GM19238 (cell line): ENCODE data around the gene RBPJL.
"Not testable (repeated sequence)": the region's sequence is repeated elsewhere in the genome, so short reads cannot be mapped to it uniquely, and the experiment has no call there.

Experiments used
- DNase-seq: peaks from one replicate; pipeline ENCODE4 v3.0.0; 2011; ENCODE audit warnings: low spot score; ENCODE audit not compliant: insufficient read length

RBPJL gene

GRCh38 chr20:45341939-45342854 is 35.6 kb downstream of the RBPJL start:
- DNase-seq, result no peak

- no peak for DNase-seq
Measured at GRCh38 chr20:45342855-45343531, 36.4 kb downstream of the RBPJL start.

- DNase-seq, result no peak
Measured at GRCh38 chr20:45343532-45344167, 37.0 kb downstream of the RBPJL start.

GRCh38 chr20:45344168-45344860 is 37.7 kb downstream of the RBPJL start:
- DNase-seq, result no peak

- DNase-seq, result no peak
Measured at GRCh38 chr20:45345104-45345936, 38.7 kb downstream of the RBPJL start.

GRCh38 chr20:45346291-45346718 is 39.7 kb downstream of the RBPJL start:
- no peak for DNase-seq

GRCh38 chr20:45346851-45347250 is 40.2 kb downstream of the RBPJL start:
- no peak for DNase-seq

- no peak for DNase-seq
Measured at GRCh38 chr20:45347297-45347935, 40.8 kb downstream of the RBPJL start.

GRCh38 chr20:45347936-45348778 is 41.5 kb downstream of the RBPJL start, which contains the start of gene SDC4:
SDC4 (minus strand) TSS chr20:45348424; CDS start chr20:45348384, 40 bp downstream.
- no peak for DNase-seq

GRCh38 chr20:45350217-45350616 is 43.6 kb downstream of the RBPJL start:
- no peak for DNase-seq

- DNase-seq, result not testable (repeated sequence)
Measured at GRCh38 chr20:45350795-45351194, 44.2 kb downstream of the RBPJL start.

- no peak for DNase-seq
Measured at GRCh38 chr20:45352729-45353128, 46.1 kb downstream of the RBPJL start.

- no peak for DNase-seq
Measured at GRCh38 chr20:45353746-45354145, 47.1 kb downstream of the RBPJL start.

- DNase-seq, result no peak
Measured at GRCh38 chr20:45354423-45355208, 48.0 kb downstream of the RBPJL start.

- DNase-seq, result no peak
Measured at GRCh38 chr20:45355209-45356084, 48.8 kb downstream of the RBPJL start.

GRCh38 chr20:45358282-45359068 is 51.8 kb downstream of the RBPJL start:
- DNase-seq, result no peak

- DNase-seq, result no peak
Measured at GRCh38 chr20:45359069-45359405, 52.4 kb downstream of the RBPJL start.
